NCI-H2196 (cell line): ENCODE measurements around the gene CD59.
"Not testable (repeated sequence)": the region's sequence is repeated elsewhere in the genome, so short reads cannot be mapped to it uniquely, and the experiment has no call there.

ENCODE experiments used
- DNase-seq: peaks from one replicate; lab custom pipeline; 2025; ENCODE audit not compliant: unreplicated experiment; lab: John Stamatoyannopoulos, UW

Gene CD59

DNA sequence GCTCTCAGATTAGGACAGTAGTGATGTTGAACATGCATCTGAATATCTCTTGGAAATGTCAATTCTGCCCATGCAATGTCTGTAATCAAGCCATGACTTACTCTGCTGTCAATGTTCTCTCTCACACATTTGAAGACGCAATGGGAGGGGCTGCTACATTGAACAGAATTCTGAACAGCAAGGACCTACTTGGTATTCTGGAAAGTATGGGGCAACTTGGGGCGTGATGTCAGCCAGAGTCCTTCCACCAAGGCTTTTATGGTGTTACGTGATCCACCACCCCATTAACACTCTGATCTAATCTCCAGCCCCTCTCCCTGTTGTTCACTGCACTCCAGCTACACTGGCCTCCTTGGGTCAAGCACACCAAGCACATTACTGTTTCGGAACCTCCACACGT, 7.1 kb upstream of the CD59 start:
- DNase-seq, result no peak

DNA sequence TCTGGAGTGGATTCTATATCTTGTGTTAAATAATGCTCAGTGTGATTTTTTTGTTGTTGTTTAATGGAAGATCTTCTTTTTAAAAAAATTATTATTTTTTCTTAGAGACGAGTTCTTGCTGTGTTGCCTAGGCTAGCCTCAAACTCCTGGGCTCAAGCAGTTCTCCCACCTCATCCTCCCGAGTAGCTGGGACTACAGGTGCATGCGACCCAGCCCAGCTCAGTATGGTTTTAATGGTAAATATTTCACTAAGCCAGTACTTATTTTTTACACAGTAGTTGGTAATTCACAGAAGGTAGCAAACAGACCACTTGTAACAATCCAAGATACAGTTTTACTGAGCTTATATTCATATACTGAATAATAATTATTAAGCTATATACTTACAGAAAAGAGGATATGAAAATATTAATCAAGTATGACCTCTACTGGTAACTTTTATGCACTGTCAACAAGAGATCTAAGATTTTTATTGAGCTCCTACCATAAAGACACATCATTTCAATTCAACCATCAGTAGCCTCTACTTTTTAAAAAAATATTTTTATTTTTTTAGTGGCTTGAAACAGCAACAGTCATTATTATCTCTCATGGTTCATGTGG, 6.1 kb upstream of the CD59 start:
- DNase-seq, result no peak

DNA sequence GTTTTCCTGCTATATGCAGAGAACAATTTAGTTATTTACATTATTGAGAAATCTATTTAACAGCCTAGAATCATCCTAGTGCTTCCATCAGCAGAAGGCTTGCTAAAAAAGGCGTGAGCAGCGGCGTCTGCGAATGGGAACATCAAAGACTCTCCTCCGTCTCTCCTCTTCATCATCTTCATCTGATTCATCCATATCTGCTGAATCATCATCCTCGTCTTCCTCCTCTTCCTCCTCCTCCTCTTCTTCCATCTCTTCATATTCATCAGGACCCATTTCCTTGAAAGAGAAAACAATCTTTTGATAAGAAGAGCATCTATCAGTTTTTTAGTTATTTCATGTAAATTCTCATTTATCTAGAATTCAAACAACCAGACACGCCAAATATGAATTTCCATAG, 5.6 kb upstream of the CD59 start:
- DNase-seq, result no peak

DNA sequence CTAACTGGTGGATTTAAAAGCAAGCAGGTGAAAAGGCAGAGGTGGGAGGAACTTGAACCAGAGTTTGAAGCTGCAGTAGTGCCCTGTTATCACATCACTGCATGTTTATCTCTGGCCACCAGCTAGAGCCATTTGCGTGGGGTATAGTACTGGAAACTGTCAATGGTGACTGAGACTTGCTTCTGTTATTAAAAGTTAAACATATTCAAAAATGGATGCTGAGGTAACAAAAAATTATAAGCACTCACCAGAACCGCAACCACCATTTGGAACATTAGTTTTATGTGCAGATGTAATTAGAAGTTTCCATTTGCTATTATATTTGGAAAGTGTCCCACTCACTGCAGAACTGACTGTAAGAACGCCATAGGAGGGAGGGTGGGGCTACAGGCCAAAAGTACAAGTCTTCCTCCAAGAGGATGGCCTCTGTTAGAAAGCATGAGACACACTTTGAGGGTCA, 1.2 kb upstream of the CD59 start:
- no peak for DNase-seq

DNA sequence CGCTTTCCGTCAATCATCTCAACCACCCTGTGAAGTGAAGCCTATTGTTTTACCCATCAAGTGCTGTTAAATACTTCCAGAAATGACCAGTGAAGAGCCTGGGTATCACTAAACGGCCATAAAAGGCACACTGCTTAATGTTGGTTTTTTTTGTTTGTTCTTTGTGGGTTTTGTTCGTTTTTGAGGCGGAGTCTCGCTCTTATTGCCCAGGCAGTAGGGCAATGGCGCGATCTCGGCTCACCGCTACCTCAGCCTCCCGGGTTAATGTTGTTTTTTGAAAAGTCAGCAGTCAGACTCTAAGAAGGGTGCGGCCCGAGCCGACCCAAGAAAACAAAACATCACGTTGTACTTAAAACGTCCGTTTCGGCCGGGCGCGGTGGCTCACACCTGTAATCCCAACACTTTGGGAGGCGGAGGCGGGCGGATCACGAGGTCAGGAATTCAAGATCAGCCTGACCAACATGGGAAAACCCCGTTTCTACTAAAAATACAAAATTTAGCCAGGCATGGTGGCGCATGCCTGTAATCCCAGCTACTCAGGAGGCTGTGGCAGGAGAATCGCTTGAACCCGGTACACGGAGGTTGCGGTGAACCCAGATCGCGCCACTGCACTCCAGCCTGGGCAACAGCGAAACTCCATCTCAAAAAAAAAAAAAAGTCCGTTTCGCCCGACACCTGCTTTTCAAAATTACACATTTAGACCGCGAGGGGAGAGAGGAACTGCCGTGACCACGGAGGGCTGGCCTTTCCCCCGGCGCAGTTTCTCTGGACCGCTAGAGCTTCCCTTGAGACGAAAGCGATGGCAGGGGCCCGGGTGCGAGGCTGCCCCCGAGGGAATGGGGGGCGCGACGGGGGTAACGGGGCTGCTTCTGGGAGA, 714 bp downstream of the CD59 start:
- peak; percentile 14 for DNase-seq

DNA sequence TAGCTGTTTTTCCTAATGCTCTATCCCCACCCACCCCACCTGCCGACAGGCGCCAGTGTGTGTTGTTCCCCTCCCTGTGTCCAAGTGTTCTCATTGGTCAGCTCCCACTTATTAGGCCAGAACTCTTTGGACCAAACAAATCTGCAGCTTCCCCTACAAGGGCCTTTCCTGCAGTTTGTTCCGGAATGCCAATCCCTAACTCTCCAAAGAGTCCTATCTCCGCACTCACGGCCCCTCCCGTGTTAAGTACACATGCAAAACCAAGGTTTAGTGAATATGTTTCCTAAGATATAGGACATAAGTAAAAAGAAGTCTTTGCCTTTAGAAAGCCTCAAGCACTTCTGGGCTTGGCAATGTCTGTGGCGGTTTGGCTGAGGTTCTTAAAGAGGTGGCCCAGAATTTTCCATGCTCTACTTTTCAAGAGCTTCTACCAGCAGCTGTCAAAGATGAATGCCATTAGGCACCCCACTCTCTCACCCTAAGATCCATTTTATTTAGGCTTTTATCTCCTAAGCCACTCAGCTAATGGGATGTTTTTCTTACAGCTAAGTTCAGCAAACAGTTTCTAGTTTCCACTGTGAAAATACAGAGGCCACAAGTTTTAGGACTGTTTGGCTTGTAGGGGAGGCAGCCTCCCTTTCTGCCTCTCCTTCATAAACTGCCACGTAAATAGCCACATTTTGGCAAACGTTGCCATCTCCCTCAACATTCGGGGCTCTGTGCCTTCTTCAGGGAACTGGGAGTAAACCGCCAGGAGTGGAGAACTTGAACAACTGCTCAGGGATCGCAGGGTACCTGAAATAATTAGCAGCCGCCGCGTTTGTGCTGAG, 1.6 kb downstream of the CD59 start:
- DNase-seq, result no peak

DNA sequence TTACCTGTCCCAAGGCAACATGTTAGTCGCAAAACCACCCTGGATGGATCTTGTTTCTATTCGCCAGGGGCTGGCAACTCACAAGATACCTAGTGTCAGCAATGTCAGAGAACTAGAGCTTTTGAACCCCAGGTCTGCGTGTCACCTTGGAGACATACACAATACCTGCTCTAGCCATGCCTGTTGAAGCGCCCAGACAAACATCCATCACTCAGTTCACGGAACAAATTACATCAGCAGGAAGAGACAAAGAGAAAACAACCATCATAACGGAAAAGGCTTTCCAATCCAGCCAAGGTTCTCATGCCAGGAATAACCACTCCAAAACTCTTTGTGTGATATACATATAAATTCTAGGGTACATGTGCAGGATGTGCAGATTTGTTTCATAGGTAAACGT, 2.2 kb downstream of the CD59 start:
- no peak for DNase-seq

DNA sequence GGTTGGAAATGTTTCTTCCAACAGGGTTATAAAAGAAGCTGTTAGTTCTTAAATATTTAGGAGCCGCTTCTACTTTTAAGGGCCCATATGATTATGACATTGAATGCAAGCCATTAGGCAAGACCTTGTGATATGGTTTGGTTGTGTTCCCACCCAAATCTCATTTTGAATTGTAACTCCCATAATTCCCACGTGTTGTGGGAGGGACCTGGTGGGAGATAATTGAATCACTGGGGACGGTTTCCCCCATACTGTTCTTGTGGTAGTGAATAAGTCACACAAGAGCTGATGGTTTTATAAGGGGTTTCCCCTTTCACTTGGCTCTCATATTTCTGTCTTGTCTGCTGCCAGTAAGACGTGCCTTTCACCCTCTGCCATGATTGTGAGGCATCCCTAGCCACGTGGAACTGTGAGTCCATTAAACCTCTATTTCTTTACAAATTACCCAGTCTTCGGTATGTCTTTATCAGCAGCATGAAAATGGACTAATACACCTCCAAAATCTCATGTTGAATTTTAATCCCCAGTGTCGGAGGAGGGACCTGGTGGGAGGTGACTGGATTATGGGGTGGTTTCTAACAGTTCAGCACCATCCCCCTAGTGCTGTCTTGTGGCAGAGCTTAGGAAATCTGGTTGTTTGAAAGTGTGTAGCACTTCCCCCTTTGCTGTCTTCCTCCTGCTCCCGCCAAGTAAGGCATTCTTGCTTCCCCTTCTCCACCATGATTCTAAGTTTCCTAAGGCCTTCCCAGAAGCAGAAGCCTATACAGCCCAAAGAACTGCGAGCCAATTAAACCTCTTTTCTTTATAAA, 4.3 kb downstream of the CD59 start:
- DNase-seq, result no peak

DNA sequence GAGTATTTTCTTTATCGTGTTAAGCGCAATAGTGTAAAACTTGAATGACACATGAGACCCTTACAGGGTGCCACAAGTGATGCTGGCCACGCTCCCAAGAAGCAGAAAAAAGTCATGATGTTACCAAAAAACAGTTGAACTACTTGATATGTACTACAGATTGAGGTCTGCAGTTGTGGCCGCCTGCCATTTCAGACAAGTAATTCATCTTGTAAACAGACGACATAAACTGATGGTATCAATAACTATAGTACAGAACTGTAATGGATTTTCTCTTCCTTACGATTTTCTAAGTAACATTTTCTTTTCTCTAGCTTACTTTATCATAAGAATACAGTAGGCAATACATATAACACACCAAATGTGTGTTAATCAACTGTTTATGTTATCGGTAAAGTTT, 5.5 kb downstream of the CD59 start:
- DNase-seq, result no peak

DNA sequence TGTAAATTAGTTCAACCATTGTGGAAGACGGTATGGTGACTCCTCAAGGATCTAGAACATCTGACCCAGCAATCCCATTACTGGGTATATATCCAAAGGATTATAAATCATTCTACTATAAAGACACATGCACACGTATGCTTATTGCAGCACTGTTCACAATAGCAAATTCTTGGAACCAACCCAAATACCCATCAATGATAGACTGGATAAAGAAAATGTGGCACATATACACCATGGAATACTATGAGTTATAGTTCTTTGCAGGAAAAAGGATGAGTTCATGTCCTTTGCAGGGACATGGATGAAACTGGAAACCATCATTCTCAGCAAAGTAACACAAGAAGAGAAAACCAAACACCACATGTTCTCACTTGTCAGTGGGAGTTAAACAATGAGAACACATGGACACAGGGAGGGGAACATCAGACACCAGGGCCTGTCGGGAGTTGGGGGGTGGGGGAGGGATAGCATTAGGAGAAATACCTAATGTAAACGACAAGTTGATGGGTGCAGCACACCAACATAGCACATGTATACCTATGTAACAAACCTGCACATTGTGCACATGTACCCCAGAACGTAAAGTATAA, 7.1 kb downstream of the CD59 start:
- DNase-seq, result not testable (repeated sequence)

DNA sequence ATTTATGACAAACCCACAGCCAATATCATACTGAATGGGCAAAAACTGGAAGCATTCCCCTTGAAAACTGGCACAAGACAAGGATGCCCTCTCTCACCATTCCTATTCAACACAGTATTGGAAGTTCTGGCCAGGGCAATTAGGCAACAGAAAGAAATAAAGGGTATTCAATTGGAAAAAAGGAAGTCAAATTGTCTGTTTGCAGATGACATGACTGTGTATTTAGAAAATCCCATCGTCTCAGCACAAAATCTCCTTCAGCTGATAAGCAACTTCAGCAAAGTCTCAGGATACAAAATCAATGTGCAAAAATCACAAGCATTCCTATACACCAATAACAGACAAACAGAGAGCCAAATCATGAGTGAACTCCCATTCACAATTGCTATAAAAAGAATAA, 8.7 kb downstream of the CD59 start:
- DNase-seq, result not testable (repeated sequence)

DNA sequence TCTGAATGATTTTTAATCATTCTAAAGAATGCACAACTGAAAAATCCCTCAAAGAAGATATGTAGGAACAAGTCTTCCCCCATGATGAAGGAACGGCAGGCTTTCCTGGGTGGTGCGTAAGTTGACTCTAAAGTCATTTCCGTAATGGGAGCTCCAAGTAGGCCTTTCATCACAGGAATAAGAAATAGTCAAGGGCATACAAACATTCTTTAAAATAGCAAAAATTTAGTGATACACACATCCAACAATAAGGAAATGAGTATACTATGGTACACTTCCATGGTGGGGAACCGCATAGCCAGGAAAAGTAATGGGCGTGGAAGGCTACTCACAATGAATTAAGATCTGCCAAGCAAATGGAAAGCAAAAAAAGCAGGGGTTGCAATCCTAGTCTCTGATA, 10.7 kb downstream of the CD59 start:
- no peak for DNase-seq

DNA sequence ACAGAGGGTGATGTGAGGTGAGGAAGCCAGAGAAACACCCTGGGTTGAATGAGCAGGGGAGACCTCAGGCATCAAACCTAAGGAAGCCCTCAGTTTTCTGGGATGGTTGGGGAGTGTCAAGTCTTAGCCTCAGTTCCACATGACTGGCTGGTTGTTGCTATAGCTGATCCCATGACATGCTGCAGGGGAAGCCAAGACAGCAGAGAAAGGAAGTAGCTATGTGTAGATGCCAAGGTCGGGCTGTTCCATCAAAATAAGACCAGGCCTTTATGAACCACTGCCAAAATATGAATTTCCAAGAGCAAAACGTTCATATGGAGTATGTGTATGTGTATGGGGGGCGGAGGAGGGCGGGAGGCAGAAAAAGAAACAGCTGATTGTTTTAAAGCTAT, 11.6 kb downstream of the CD59 start:
- DNase-seq, result no peak

DNA sequence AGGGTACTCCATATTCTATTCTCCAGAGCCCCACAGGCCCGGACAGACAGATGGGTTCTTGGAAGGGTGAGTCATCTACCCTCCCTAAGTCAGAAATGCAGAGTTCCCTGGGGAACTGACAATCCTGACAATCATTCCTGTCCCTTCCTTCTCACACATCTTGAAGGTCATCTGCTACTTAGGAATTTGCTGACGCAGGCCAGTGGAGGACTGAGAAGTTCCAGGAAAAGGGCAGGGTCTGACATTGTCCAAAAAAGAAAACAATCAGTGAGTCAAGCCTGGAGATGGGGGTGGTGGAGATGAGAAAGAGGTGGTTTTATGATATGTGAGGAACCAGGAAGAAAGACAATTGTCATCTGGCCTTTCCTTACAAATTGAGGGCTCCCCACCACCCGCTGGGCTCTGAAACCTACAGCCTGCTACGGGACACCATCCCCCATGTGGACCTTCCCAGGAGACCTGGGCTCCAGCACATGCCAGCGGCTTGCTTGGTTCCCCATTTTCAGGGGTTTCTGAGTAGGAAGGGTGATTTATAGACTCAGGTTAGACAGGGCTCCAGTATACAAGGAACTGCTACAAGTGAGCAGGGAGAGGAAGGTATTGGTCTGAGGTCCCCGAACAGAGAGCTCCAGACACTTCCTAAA, 12.9 kb downstream of the CD59 start:
- no peak for DNase-seq

DNA sequence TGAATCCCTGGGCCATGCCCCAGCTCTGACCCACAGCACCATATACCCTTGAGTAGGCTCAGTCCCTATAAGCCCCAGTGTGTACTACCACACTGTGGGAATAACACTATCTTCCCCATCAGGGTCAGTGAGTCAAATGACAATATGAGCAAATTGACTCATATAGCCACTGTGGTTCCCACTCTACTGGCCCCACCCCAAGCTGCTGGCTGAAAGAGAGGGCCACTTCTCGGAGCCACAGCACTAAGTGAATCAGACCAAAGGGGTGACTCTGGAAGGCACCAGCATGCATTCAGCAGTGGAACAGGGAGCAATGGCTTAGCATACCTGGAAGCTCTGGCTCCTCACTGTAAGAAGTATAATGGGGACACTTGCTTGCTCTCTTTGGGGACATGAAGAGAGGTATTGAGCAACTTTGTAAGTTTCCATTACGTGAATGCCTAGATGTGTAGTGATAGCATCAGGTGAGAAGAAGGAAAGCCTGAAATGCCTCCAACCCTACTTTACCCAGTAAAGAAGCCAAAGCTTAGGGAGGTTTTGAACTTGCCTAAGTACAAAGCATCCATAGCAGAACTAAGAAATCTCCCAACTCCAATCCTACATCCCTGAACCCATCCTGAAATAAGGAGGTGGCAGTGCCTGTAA, 13.5 kb downstream of the CD59 start:
- DNase-seq, result no peak

DNA sequence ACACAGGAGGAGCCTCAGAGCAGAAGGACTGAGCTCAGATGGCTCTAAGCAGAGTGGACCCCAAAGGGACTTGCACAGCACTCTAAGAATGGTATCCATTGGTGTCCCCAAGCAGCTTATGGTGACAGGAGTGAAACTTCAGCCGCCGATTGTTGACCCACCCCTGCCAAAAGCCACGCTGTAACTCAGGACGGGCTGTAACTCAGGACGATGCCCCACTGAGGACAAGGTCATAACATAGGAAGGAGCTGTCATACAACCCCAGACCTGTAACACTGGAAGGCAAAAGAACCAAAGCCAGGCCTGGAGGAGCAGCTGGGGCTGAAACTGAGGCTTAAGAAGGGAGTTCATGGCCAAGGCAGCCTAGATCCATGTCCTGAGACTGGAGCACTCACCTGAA, 14.2 kb downstream of the CD59 start:
- DNase-seq, result no peak

DNA sequence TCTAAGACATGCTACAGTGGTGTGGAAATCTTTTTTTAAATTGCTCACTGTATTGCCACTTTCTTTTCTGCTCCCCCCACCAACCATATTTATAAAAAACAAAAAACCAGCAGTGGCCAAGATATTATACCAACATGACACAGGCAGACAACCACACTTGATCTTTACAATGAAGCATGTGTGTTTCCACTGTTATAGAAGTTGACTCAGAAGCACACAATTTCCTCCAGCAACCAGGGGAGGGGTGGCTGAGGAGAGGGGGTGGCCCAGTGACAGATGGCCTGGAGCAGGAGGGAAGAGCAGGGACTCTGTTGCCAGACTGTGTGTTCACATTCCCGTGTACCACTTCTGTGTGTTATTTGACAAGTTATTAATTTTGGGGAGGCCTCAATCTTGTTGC, 14.8 kb downstream of the CD59 start:
- no peak for DNase-seq

DNA sequence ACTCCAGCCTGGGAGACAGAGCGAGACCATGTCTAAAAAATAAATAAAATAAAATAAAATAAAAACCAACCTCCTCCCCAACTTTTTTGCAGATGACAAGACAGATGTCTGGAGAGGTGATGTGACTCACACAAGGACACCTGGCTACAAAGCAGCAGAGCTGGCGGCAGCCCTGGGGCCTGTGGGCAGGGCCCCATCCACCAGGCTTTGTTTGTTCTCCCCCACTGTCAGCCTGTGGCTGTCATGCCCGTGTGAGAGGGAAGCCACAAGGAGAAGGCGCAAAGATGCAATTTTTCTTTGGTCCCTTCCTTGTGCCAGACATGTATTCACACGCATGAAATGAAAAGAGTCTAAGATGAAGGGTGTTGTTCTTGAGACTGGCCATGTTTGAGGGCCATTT, 16.6 kb downstream of the CD59 start:
- DNase-seq, result no peak

DNA sequence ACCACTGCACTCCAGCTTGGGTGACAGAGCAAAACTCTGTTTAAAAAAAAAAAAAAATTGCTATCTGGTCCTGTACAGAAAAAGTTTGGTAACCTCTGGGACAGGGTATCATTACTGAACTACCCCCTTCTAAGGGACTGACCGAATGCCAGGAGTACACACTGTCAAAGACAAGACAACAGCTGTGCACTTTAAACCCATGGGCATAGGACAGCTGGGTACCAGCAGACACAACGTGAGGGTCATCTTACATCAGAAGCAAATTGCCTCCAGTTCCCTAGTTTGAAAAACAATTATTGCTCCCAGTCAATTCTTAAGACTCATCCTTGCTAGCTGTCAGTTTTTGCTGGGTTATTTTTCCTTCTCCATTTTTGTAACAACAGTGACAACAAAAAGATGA, 17.8 kb downstream of the CD59 start:
- no peak for DNase-seq

DNA sequence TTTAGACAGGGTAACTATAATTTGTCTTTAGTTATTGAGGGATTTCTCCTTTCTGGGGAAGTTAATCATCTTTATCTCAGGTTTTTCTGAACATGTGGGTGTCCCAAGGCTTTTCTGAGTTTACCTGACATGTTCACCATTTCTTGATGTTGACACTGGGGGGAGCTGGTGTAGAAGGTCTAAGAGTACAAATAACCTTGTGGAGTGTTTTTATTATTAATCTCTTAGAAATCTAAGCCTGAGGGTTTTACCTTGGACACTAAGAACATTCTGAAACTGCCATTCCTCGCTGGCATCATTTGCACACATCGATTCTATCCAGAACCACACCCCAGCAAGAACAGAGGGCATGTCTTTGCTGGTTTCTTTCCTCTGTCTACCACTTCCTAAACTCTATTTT, 20.0 kb downstream of the CD59 start:
- DNase-seq, result peak; percentile 10
